HG02610 (cell line): ENCODE measurements around the gene HDAC10.

Experiments
- ATAC-seq: cut with Tn5 transposase; IDR thresholded peaks from one replicate; pipeline ENCODE4 v1.9.1; 2021; ENCODE audit warnings: mild to moderate bottlenecking, moderate library complexity; ENCODE audit not compliant: unreplicated experiment

Gene HDAC10

GRCh38 chr22:50270666-50271394, 19.8 kb upstream of the HDAC10 start:
- ATAC-seq = no peak

- ATAC-seq = no peak
Measured at GRCh38 chr22:50269970-50270665, 19.1 kb upstream of the HDAC10 start, which contains the start of gene MAPK11. Gene MAPK11, minus strand, starts transcription at chr22:50270380. Its CDS starts 88 bp downstream, at chr22:50270292.

- no peak for ATAC-seq
Measured at GRCh38 chr22:50269573-50269969, 18.5 kb upstream of the HDAC10 start.

- no peak for ATAC-seq
Measured at GRCh38 chr22:50268655-50269113, 17.6 kb upstream of the HDAC10 start.

- ATAC-seq = no peak
Measured at GRCh38 chr22:50267591-50268390, 16.7 kb upstream of the HDAC10 start.

GRCh38 chr22:50266994-50267393, 15.9 kb upstream of the HDAC10 start:
- ATAC-seq = no peak

- ATAC-seq = no peak
Measured at GRCh38 chr22:50264946-50265669, 14.0 kb upstream of the HDAC10 start.

GRCh38 chr22:50264104-50264745, 13.2 kb upstream of the HDAC10 start:
- no peak for ATAC-seq

- ATAC-seq = no peak
Measured at GRCh38 chr22:50262973-50263617, 12.0 kb upstream of the HDAC10 start.

GRCh38 chr22:50262460-50262911, 11.4 kb upstream of the HDAC10 start:
- ATAC-seq = no peak

GRCh38 chr22:50261615-50262459, 10.8 kb upstream of the HDAC10 start, which contains the start of gene MAPK12:
Gene MAPK12, minus strand, starts transcription at chr22:50261683. Its CDS starts 174 bp downstream, at chr22:50261509.
- no peak for ATAC-seq

GRCh38 chr22:50260801-50261614, 9.9 kb upstream of the HDAC10 start:
- no peak for ATAC-seq

GRCh38 chr22:50260434-50260800, 9.4 kb upstream of the HDAC10 start:
- ATAC-seq = no peak

- no peak for ATAC-seq
Measured at GRCh38 chr22:50259302-50259701, 8.2 kb upstream of the HDAC10 start.

- no peak for ATAC-seq
Measured at GRCh38 chr22:50258361-50259292, 7.6 kb upstream of the HDAC10 start.

- ATAC-seq = no peak
Measured at GRCh38 chr22:50257451-50258360, 6.6 kb upstream of the HDAC10 start.
